ENCODE measurements around the gene SLC2A5.

DNA sequence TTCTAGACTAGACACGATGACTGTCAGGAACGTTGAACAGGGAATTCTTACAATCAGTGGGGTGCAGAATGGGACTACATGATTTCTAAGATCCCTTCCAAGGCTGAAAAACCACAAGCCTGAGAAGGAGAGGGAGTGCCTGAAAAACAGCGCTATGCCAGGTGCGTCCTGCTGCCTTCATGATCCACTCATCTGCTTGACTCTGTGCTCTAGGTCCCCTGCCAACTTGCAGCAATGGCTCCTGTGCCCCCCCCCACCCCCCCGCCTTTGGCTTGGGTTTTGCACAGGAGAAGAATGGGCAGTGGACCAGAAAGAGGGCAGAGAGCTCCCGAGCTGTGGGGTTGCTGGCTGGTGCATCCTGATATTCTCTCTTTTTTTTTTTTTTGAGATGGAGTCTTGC, 49.1 kb downstream of the SLC2A5 start:
- TF ChIP-seq CTCF (IDR thresholded peaks at IDR 0.05; ENCODE audit: extremely low read depth in 1 of 2, insufficient read depth in 1 of 2, low read depth in 1 of 2, low read length in 2 of 2) (no peak), EZH2 (IDR thresholded peaks at IDR 0.05; ENCODE audit: borderline replicate concordance, low read depth, low read length, severe bottlenecking) (no peak), MAX (IDR thresholded peaks at IDR 0.05; ENCODE audit: insufficient read depth, insufficient read length) (no peak), POLR2AphosphoS5 (IDR thresholded peaks at IDR 0.05; ENCODE audit: insufficient read depth, low read depth, low read length) (no peak), POLR2A (IDR thresholded peaks at IDR 0.05; ENCODE audit: low read depth, low read length) (no peak), GATA2 (IDR thresholded peaks at IDR 0.05; ENCODE audit: insufficient read depth, insufficient read length, low read depth, low read length) (no peak), JUN (IDR thresholded peaks at IDR 0.05; ENCODE audit: borderline replicate concordance, insufficient read depth, insufficient read length, low read depth) (no peak)

All from endothelial cell of umbilical vein (primary cell).